GM19395 (cell line): ENCODE measurements around the gene SUCLG2.
"Not testable (repeated sequence)": the region's sequence is repeated elsewhere in the genome, so short reads cannot be mapped to it uniquely, and the experiment has no call there.

ENCODE experiments used
- ATAC-seq: cut with Tn5 transposase; IDR thresholded peaks from one replicate; pipeline ENCODE4 v1.9.1; 2021; ENCODE audit warnings: mild to moderate bottlenecking, moderate library complexity; ENCODE audit not compliant: unreplicated experiment

SUCLG2 gene

GRCh38 chr3:67614195-67614594, 40.2 kb downstream of the SUCLG2 start:
- ATAC-seq: no peak

- ATAC-seq: no peak
These were observed 44.0 kb downstream of the SUCLG2 start for GRCh38 chr3:67610458-67610857.

GRCh38 chr3:67609709-67610108, 44.7 kb downstream of the SUCLG2 start:
- no peak for ATAC-seq

- ATAC-seq: no peak
These were observed 46.4 kb downstream of the SUCLG2 start for GRCh38 chr3:67608034-67608433.

GRCh38 chr3:67605377-67605776, 49.0 kb downstream of the SUCLG2 start:
- no peak for ATAC-seq

- no peak for ATAC-seq
These were observed 51.6 kb downstream of the SUCLG2 start for GRCh38 chr3:67602816-67603215.

GRCh38 chr3:67601919-67602608, 52.3 kb downstream of the SUCLG2 start:
- no peak for ATAC-seq

GRCh38 chr3:67601385-67601784, 53.0 kb downstream of the SUCLG2 start:
- no peak for ATAC-seq

GRCh38 chr3:67599821-67600220, 54.6 kb downstream of the SUCLG2 start:
- ATAC-seq: no peak

- no peak for ATAC-seq
These were observed 55.4 kb downstream of the SUCLG2 start for GRCh38 chr3:67598814-67599556.

- no peak for ATAC-seq
These were observed 59.0 kb downstream of the SUCLG2 start for GRCh38 chr3:67595424-67595823.

GRCh38 chr3:67593761-67594234, 60.6 kb downstream of the SUCLG2 start:
- no peak for ATAC-seq

- ATAC-seq: no peak
These were observed 62.4 kb downstream of the SUCLG2 start for GRCh38 chr3:67592057-67592456.

GRCh38 chr3:67587811-67588210, 66.6 kb downstream of the SUCLG2 start:
- no peak for ATAC-seq

- no peak for ATAC-seq
These were observed 67.1 kb downstream of the SUCLG2 start for GRCh38 chr3:67587301-67587700.

GRCh38 chr3:67584608-67585007, 69.8 kb downstream of the SUCLG2 start:
- not testable (repeated sequence) for ATAC-seq

GRCh38 chr3:67580430-67581000, 73.9 kb downstream of the SUCLG2 start:
- no peak for ATAC-seq

GRCh38 chr3:67578416-67578815, 76.0 kb downstream of the SUCLG2 start:
- ATAC-seq: no peak

GRCh38 chr3:67576441-67576840, 78.0 kb downstream of the SUCLG2 start:
- no peak for ATAC-seq

GRCh38 chr3:67569324-67569723, 85.1 kb downstream of the SUCLG2 start:
- ATAC-seq: no peak

GRCh38 chr3:67567893-67568292, 86.5 kb downstream of the SUCLG2 start:
- ATAC-seq: no peak

GRCh38 chr3:67564973-67565372, 89.4 kb downstream of the SUCLG2 start:
- ATAC-seq: no peak
